ENCODE measurements around the gene UBAC1.
A peak's percentile ranks its signal among the peaks of the same experiment; 100 is the strongest.
"Not testable (repeated sequence)": the region's sequence is repeated elsewhere in the genome, so short reads cannot be mapped to it uniquely, and the experiment has no call there.

The UBAC1 gene

GRCh38 chr9:135921749-135922310 lies 39.3 kb downstream of the UBAC1 start:
- no peak for DNase-seq

DNA sequence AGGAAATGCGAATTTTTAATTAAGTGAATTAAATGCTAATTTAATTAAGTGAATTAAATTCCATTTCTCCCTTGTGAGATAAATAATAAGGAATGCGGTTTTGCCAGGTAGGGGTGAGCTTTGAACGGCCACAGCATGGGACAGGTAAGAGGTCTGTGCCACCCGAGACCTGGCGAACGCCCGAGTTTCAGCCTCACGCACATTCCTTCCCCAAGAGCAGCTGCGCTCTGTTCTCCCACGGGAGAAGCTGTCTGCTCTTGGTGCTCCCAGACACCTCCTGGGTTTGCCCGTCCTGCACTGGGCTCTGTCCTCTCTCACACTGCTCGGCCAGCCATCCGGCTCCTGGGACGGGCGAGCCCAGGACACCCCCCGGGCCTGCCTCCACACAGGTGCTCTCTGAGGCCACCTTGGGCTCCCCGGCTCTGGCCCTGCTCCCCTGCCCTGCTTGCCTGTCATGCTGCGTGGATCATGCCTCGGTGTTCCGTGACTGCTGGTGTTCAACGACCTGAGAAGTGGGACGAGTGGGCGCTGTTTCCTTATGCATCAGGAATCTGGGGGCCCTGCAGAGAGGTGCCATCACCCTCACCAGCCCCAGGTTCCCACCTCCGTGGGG lies 40.1 kb downstream of the UBAC1 start:
- DNase-seq, result no peak

DNA sequence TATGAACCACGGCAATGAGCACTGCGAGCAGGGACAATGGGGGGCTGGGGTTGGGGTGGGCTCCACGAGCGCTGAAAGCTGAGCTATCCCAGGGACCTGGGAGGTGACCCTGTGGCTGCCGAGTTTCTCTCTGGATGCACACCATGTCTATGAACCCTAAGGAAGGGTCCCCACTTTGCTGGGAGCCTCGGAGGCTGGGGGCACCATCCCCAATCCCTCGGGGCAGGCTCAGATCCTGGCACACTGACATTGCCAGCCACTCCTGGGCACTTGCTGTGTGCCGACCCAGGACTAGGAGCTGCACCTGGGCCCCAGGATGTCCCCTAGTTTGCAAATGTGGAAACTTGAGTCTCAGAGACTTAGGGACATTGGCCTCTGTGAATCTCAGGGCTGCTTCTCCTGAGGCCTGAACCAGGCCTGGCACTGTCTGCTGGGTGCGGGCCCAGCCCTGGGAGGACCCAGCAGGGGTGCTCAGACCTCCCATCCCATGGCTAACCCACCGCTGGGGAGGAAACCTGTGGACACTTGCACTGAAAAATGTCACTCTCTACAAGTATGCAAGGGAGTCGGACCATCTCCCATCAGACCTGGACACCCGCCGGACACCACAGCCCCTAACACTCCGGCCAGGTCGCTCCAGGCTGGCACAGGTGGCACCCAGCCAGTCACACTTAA lies 40.8 kb downstream of the UBAC1 start:
- DNase-seq, result no peak

DNA sequence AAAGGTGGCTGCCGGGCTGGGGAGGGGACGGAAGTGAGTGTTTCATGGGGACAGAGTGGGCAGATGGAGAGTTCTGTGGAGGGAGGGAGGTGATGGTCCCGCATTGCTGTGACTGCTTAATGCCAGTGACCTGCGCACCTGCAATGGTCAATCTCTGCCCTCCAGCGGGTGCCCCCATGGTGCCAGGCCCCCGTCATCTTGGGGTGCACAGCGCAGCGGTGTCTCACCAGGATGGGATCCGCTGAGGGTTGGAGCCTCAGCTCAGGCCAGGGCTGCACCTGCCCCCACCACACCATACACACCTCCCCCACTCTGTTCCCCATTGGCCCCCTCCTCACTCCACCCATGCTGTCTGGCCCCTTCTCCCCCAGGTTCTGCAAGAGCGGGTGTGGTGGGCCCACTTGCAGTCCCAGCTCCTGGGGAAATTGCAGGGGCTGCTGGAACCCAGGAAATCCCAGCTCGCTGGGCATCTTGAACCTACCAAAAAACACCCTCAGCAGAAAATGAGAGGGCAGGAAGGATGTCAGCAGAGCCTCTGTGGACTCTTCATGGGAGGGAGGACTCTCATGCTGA lies 41.8 kb downstream of the UBAC1 start:
- no peak for DNase-seq

- DNase-seq, result not testable (repeated sequence)
Measured at GRCh38 chr9:135916227-135916626, 44.9 kb downstream of the UBAC1 start.

- no peak for DNase-seq
Measured at GRCh38 chr9:135914921-135915320, 46.3 kb downstream of the UBAC1 start.

DNA sequence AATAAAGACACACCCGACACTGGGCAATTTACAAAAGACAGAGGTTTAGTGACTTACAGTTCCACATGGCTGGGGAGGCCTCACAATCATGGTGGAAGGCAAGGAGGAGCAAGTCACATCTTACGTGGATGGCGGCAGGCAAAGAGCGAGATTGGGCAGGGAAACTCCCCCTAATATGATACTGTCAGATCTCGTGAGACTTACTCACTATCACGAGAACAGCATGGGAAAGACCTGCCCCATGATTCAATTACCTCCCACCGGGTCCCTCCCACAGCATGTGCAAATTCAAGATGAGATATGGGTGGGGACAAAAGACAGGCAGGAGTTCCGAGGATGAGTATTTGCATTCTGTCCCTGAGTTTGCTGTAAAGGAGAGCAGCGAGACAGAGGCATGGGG lies 49.9 kb downstream of the UBAC1 start:
- not testable (repeated sequence) for DNase-seq

DNA sequence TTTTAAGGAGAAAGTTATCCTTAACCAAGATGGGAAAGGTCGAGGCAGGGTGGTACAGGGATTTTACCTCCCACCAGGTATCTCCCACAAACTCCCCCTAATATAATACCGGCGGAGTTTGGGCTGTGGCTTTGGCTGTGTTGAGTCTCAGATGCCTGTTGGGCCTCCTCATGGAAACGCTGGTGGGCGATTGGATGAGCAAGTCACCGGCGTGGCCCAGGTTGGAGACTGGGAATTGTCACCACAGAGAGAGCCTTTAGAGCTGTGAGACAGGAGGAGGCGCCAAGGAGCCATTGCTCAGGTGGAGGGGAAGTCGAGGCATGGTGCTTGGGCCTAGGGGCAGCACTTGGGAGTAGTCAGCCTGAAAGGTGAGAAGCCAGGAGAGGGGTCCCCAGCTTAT lies 50.4 kb downstream of the UBAC1 start:
- no peak for DNase-seq

DNA sequence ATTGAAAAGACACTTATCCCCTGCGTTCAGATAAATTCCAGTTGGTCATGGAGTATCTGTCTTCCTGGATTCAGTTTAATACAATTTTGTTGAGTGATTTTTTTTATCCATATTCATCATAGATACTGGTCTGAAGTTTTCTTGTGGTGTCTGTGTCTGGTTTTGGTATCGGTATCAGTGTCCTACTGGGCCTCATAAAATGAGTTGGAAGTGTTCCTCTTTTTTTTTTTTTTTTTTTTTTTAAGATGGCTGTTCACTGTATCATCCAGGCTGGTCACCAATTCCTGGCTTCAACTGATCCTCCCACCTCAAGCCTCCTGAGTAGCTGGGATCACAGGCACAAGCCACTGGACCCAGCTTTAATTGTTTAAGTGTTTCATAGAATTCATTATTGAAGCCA lies 51.0 kb downstream of the UBAC1 start:
- no peak for DNase-seq

DNA sequence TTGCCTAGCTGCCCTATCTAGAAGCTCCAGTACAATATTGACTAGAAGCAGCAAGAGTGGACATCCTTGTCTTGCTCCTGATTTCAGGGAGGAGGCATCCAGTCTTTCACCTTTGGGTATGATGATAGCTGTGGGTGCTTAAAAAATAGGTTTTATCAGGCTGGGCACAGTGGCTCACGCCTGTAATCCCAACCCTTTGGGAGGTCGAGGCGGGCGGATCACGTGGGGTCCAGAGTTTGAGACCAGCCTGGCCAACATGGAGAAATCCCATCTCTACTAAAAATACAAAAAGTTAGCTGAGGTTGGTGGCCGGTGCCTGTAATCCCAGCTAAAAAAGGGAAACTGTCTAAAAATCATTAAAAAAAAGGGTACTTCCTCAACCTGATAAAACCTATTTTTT lies 51.8 kb downstream of the UBAC1 start:
- DNase-seq, result no peak

DNA sequence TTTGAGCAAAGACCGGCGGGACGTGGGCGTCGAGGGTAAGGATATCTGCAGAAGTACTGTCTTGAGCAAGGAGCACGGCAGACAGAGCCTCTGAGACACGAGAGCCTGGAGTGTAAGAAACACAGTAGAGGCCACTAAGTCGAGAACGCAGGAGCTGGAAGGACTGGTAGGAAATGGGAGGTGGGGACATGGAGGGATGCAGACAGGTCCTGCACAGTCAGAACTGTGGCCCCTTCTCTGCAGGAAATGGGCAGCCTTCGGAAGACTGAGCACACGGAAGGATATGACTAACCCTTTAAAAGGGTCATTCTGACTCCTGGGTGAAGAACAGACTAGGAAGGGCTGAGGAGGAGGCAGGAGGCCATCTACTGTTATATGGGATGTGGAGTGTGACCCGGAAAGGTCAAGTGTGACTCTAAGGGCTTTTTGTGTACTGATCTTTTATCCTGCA lies 52.4 kb downstream of the UBAC1 start:
- no peak for DNase-seq

GRCh38 chr9:135908093-135908753 lies 53.0 kb downstream of the UBAC1 start:
- no peak for DNase-seq

DNA sequence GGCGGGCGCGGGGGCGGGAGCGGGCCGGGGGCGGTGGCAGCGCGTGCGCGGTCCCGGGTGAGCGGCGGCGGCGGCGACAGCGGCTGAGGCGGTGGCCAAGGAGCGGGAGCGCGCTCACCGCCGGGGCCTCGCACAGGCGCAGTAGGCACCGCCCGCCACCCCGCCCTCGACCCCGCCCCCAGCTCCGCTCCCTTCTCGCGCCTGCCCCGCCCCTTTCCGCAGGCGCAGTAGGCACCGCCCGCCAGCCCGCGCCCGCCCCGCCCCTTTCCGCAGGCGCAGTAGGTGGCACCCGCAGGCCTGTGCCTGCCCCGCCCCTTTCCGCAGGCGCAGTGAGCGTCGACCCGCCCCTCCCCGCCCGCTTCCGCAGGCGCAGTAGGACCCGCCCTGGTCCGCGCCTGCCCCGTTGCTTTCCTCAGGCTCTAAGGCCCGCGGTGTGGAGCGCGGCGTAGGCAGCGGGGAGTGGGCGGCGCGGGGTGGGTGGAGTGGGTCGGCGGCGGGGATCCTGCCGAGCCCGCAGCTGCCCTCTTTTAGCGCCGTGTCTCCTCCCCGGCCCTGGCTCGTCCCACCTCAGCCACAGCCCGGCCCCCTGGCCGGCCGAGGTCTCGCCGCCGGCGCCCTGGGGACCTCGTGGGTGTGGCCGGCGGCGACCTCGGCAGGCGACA lies 53.6 kb downstream of the UBAC1 start, which contains the start of gene CAMSAP1:
CAMSAP1 (minus strand) TSS at position 116 of the 662 bp plus-strand sequence. CDS start 387 bp downstream, outside the sequence.
- peak; percentile 43 to 97 (median 87) for DNase-seq

DNA sequence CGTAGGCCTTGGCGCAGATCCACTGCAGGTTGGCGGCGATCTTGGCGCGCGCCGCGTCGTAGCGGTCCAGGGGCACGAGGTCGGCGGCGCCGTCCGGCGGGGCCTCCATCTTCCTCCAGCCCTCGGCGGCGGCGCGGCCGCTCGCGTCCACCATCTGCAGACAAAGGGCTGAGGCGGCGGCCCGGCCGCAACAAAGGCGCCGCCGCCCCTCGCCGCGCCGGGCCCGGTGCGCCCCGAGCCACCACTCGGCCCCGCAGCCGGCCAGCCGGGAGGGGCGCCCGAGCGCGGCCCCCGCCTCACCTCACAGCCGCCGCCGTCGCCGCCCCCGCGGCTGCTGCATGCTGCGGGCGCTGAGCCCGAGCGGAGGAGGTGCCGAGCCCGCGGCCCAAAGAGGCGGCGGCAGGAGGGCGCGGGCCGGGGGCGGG lies 54.2 kb downstream of the UBAC1 start:
- peak in 2 of 51 donors; percentile 48 to 52 for DNase-seq

GRCh38 chr9:135906291-135907005 lies 54.7 kb downstream of the UBAC1 start:
- peak in 4 of 51 donors; percentile 19 to 42 (median 30) for DNase-seq

DNA sequence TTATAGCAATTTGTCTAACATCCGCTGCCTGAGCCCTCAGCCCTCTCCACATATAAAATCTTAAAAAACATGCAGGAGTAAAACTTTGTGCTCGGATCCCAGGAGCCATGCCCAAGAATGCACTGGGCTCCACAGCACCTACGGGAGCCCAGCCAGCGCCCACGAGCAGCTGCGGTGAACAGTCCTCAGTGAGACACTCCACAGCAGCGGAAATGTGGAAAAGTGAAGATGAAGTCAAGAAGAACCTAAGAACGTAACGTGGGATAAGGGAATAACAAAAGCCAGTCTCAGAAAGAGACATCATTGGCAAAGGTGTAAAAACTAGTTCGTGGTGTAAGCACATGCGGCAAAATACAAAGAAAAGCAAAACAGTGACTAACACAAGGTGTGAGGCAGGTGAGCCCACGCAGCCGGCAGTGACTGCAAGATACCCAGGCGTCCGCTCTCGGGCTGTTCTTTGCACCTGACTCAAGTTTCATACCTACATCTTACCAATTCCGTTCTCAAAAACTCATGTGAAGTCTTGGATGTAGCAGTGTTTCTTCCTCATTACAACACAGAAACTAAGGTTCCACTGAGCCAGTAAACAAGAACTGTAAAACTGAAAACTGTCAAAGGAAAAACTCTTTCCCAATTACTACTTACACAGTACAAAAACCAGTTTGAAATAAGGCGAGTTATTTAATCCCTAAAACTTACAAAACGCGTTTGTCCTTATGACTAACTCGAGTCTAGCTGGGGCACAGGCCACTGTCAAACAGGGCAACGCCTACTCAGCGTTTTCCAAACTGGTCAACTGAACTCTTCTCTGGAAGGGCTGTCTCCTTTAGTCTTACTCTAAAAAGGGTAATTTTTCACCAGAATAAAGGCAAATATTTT lies 55.6 kb downstream of the UBAC1 start:
- DNase-seq, result peak in 2 of 51 donors; percentile 13 to 54

DNA sequence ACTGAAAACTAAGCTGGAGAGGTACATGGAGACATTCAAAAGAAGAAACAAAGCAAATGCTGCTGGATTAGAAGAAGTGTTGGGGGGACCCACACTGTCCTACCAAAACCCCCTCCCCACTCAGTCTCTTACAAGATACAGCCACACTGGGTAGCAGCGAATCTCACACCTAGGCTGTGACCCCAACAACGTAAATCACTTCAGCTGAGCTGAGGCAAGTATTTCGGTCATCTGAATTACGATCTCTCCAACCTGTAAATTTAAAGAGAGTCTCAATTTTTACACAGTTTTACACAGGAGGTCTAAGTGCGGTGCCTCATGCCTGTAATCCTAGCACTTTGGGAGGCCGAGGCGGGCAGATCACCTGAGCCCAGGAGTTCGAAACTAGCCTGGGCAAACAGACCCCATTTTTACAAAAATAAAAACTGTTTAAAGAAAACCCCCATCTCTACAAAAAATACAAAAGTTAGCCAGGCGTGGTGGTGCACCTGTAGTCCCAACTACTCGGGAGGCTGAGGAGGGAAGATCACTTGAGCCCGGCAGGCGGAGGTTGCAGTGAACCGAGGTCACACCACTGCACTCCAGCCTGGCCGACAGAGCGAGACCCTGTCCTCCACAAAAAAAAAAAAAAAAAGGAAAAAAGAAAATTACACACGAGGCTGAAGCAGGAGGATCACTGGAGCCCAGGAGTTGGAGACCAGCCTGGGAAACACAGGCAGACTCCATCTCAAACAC lies 57.2 kb downstream of the UBAC1 start:
- DNase-seq, result no peak

- DNase-seq, result no peak
Measured at GRCh38 chr9:135903358-135903656, 57.9 kb downstream of the UBAC1 start.
